ENCODE results near the gene WDTC1.

Gene WDTC1

GRCh38 chr1:27331922-27332321 is 97.5 kb downstream of the WDTC1 start:
- TF ChIP-seq SIN3A (IDR thresholded peaks at IDR 0.05; ENCODE audit: borderline replicate concordance, insufficient read depth, low read length), result no peak

DNA sequence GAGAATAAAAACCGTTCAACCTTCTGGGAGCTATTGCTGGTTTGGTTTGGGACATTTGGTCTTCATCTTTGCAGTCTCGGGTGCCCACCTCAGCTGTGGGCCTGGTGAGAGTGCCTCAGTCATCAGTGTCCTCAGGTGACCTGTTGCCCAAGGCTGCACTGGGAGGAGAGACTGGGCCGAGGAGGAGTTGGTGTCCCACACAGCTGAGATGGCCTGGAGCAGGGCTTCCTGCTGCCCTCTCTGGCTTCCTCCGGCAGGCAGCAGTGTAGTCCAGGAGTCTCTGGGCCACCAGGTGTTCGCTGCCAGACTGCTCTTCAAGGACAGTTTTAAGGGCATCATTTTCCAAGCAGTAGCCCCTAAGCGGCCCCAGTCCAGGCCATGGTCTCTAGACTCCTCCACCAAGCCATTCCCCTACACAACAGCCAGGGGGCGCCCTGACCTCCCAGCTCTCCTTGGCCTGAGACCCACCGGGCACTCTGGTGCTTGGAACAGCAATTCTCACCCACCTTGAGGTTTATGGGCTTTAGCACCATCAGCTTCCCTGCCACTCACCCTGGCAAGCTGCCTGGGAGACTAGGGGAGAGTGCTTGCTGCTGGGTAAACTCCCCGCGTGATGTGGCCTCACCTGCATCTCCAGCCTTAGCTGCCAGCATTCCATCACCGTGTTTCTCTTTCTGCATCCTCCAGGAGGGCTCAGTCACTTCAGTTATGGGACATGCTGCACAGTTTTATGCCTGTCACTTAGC is 98.3 kb downstream of the WDTC1 start:
- TF ChIP-seq SIN3A (IDR thresholded peaks at IDR 0.05; ENCODE audit: borderline replicate concordance, insufficient read depth, low read length) (no peak), TAF1 (IDR thresholded peaks at IDR 0.05; ENCODE audit: borderline replicate concordance, insufficient read depth, low read length) (no peak), POLR2AphosphoS5 (IDR thresholded peaks at IDR 0.05; ENCODE audit: low read depth, low read length) (no peak), FOXP2 (optimal IDR thresholded peaks at IDR 0.05; ENCODE audit: borderline replicate concordance, extremely low read depth, extremely low read length, insufficient read depth) (no peak), REST (IDR thresholded peaks at IDR 0.05; ENCODE audit: insufficient read depth in 1 of 2, low read depth in 2 of 2, low read length in 2 of 2) (no peak)

DNA sequence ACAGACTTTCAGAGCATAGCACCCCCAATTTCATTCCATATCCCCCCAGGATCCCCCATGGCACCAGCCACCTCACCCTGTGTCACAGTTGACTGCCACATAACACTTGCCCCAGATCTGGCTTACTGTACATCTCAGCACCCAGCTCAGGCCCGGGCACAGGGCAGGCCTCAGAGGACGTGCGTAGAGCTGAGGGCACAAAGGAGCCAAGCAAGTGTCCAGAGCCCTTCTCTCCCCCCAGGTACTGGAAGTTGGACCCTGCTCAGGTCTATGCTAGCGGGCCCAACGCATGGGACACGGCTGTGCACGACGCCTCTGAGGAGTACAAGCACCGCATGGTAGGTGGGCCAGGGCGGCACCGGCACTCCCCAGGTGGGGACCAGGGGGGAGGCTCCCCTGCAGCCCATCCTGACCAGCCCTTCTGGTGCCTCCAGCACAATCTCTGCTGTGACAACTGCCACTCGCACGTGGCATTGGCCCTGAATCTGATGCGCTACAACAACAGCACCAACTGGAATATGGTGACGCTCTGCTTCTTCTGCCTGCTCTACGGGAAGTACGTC is 99.4 kb downstream of the WDTC1 start:
- TF ChIP-seq REST (IDR thresholded peaks at IDR 0.05; ENCODE audit: insufficient read depth in 1 of 2, low read depth in 2 of 2, low read length in 2 of 2), result no peak
- no peak for TF ChIP-seq FOXP2 (optimal IDR thresholded peaks at IDR 0.05; ENCODE audit: borderline replicate concordance, extremely low read depth, extremely low read length, insufficient read depth)
- TF ChIP-seq SIN3A (IDR thresholded peaks at IDR 0.05; ENCODE audit: borderline replicate concordance, insufficient read depth, low read length), result no peak
- no peak for TF ChIP-seq TAF1 (IDR thresholded peaks at IDR 0.05; ENCODE audit: borderline replicate concordance, insufficient read depth, low read length)
- no peak for TF ChIP-seq POLR2AphosphoS5 (IDR thresholded peaks at IDR 0.05; ENCODE audit: low read depth, low read length)

DNA sequence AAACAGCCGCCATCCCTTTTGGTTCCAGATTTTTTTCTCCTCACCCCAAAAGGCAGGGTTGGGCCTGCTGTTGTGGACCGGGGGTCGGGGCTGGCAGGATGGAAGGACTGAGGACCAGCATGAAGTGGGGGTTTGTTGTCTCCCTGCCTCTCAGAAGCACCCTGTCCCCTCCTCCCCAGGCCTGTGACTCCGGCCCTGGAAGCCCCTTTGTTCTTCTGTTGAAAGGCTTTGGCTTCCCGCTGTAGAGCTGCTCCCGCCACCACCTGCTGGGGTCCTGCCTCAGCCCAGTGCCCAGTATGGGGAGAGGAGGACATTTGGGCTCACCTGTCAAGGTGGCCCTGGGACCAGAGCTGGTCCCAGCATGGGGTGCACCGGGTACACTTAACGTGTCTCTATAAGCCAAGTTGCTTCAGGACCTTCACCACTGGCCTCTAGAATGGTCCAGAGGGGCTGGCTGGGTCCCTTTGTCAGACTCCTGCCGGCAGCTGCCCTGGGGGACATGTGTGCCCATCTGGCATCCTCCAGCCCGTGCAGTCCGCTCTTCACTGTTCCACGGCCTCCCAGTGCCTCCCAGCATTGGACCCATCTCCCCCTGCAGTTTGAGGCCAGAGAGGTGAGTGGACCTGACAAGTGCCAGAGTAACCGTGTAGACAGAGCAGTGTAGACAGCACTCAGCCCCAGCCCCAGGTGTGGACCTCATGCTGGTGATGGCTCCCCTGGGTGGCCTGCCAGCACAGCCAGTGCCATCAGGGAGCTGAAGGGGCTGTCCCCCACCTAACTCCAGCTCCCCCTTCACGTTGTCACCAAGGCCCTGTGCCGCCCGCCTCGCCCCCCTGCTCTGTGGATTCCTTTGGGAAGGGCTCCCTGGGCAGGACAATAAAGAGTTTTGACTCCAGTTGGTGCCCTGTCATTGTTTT is 101.3 kb downstream of the WDTC1 start:
- TF ChIP-seq FOXP2 (optimal IDR thresholded peaks at IDR 0.05; ENCODE audit: borderline replicate concordance, extremely low read depth, extremely low read length, insufficient read depth) (no peak), REST (IDR thresholded peaks at IDR 0.05; ENCODE audit: insufficient read depth in 1 of 2, low read depth in 2 of 2, low read length in 2 of 2) (no peak), SIN3A (IDR thresholded peaks at IDR 0.05; ENCODE audit: borderline replicate concordance, insufficient read depth, low read length) (no peak), TAF1 (IDR thresholded peaks at IDR 0.05; ENCODE audit: borderline replicate concordance, insufficient read depth, low read length) (no peak), POLR2AphosphoS5 (IDR thresholded peaks at IDR 0.05; ENCODE audit: low read depth, low read length) (no peak)

GRCh38 chr1:27336756-27337155 is 102.3 kb downstream of the WDTC1 start:
- no peak for TF ChIP-seq TAF1 (IDR thresholded peaks at IDR 0.05; ENCODE audit: borderline replicate concordance, insufficient read depth, low read length)
- TF ChIP-seq POLR2AphosphoS5 (IDR thresholded peaks at IDR 0.05; ENCODE audit: low read depth, low read length), result no peak
- no peak for TF ChIP-seq REST (IDR thresholded peaks at IDR 0.05; ENCODE audit: insufficient read depth in 1 of 2, low read depth in 2 of 2, low read length in 2 of 2)
- TF ChIP-seq FOXP2 (optimal IDR thresholded peaks at IDR 0.05; ENCODE audit: borderline replicate concordance, extremely low read depth, extremely low read length, insufficient read depth), result no peak
- TF ChIP-seq SIN3A (IDR thresholded peaks at IDR 0.05; ENCODE audit: borderline replicate concordance, insufficient read depth, low read length), result no peak

Measured in PFSK-1 (cell line).